ENCODE results near the gene REST.

- TF ChIP-seq SPI1 (IDR thresholded peaks at IDR 0.05; ENCODE audit: borderline replicate concordance, low read depth) (no peak), CTCF (IDR thresholded peaks at IDR 0.05; ENCODE audit: insufficient read depth, low read length) (no peak), REST (IDR thresholded peaks at IDR 0.05; ENCODE audit: insufficient replicate concordance, low read depth) (no peak), POLR2AphosphoS5 (IDR thresholded peaks at IDR 0.05; ENCODE audit: low read depth) (no peak), GABPA (IDR thresholded peaks at IDR 0.05; ENCODE audit: low read depth) (no peak)
These were observed 71.8 kb downstream of the REST start for GRCh38 chr4:56979421-56980072.

All from HL-60 (cell line).